ENCODE measurements around the gene TMEM88. TPM values are rescaled to one million over a fixed set of nuclear protein-coding genes. Genes with fewer than 3 reads are reported as not detected.

TMEM88 gene, protein sequence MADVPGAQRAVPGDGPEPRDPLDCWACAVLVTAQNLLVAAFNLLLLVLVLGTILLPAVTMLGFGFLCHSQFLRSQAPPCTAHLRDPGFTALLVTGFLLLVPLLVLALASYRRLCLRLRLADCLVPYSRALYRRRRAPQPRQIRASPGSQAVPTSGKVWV
- 0.43 and 0.96 TPM in 2 replicates for total RNA-seq

GRCh38 chr17:7854851-7855659 is at the start of gene TMEM88:
TSS of gene TMEM88 (plus strand) at chr17:7855066. CDS start at chr17:7855075, 9 bp downstream.

DNA sequence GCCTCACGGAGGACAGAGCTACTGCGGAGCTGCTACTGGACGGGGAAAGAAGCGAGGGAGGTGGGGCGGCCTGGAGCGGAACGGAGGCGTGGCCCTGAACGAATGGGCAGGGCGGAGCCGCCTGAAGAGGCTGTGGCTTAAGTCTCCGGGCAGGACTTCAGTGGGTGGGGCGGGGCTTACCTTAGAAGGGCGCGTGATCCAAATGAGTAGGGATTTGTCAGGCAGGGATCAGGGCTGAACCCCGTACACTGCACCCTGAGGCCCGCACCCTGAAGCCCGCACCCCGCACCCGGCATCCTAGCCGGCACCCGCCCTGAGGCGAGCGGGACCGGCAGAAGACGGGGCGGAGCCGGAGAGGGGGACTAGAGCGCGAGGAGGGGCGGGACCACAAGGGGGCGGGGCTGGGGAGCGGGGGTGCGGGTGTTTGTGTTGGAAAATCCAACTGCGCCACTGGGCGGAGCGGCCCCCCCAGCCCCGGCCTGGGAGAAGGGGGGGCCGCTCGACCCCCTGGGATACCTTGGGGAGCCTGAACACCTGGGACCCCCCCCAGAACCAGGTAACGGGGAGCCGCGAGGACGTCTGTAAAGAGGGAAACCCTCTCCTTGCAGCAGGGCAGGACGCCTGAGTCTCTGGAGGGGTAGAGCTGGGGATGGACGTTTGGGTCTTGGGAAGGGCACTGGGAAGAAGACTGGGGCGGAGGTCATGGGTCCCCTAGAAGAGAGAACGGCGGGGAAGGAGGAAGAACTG is 20.9 kb upstream of the TMEM88 start, which contains the start of gene KDM6B:
Gene KDM6B (plus strand): TSS at position 423 of the 747 bp plus-strand sequence. CDS start 11,338 bp downstream, outside the sequence.

DNA sequence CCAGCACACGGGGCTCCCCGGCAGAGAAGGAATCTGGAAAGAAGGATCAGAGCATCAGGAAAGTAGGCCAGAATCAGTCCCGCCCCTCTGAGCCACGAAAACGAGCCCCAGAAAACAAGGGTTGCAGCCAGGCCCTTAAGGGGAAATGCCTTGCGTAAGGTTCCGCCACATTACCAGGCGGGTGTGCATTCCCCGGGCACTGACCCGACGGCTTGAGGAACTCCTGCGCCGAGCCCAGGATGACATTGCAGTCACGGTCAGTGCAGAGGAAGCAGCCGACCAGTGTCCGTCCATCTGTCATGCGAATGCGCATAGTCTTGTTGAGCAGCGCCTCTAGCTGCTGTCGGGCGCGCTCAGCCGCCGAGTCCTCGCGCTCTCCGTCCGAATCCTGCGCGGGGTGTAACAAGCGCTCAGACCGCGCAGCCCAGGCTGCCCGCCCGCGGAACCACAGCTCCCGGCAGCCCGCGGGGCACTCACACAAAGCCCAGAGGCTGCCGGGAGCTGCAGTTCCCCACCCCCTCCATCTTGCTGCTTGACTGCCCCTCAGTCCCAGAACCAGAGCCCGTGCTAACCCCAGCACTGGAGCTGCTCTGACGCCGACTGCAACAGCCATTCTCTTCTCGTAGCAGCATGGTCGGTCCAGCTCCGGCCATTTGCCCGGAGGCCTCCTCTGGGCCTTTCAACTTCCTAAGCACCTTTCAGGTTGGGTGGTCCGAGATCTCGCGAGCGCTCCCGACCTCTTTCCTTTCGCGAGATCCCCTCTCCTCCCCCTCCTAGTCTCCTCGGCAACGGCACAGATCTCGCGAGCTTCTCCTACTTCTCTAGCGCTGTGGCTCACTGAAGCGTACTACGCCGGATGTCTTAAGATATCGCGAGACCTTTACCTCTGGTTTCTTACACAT is 2.2 kb downstream of the TMEM88 start, which contains the start of gene NAA38:
Gene NAA38 (minus strand): TSS at position 749 of the 902 bp plus-strand sequence. CDS start 96 bp downstream, at position 653.

DNA sequence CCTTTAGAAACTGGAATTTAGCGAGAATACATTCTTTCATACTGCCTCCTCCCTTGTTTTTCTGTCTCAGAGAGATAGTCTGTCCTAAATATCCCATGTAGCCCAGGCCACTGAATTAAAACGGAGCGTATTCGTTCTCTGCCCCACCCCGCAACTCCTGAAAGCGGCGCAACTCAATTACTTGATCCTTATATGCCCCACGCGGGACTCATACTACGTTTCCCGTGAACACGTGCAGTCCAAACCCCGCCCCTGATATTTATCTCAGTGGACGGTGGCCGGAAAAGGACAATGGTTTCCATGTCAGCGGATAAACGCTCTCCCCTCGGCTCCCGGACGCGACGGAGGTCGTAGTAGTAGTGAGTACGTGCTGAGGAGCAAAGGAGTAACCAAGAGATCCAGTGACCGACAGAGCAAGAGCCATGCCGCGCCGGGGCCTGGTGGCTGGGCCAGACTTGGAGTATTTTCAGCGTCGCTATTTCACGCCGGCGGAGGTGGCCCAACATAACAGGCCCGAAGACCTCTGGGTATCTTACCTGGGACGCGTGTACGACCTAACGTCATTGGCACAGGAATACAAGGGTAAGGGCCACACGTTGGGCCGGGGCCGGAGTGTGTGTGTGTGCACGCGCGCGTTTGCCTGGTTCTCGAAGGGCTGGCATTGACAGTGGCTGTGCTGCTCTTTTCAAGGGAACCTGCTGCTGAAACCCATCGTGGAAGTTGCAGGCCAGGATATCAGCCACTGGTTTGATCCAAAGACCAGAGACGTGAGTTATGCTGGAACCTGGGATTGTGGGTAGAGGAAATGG is 3.1 kb downstream of the TMEM88 start, which contains the start of gene CYB5D1:
Gene CYB5D1 (plus strand): TSS at position 291 of the 809 bp plus-strand sequence. CDS start 132 bp downstream, at position 423.

DNA sequence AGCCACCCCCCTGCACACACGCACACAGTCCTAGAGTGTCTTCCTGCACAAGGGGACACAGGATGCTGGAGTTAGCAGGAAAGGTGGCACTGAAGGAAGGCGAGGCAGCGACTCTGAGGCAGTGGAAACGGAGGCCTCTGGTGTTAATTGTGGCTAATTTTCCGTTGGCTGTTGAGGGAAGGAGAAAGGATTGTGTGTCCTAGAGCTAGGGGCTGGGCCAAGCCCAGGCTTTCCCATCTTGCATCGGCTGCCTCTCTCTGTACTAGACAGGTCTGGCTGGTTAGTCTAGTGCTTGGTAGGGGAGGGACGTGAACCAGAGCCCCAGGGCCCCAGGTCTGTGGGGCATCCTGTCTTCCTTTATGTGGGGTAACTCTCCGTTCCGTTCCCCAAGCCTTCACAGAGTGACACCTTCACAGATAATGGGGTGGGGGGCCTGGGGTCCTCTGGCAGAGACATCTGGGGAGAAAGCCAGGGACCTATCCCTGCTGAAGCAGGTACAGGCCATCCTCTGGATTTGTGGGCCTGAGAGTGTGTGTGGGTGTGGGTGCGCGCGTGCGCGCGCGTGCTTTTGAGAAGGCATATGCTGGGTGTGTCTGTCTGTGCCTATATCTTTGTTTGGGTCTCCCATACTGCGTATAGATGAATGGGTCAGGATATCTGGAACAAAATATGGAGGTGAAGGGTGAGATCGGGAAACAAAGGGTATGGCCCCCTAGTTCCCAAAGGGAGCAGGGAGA is 33.5 kb downstream of the TMEM88 start, which contains the start of gene CHD3:
Gene CHD3 (plus strand): TSS at position 606 of the 737 bp plus-strand sequence. CDS start 212 bp downstream, outside the sequence.

Other genes starting within 250 kb of the TMEM88 start
- gene FXR2, start 240.2 kb upstream of the TMEM88 start, total RNA-seq = 42.8 and 59.8 TPM in 2 replicates
- 24.9 and 27.0 TPM in 2 replicates for gene SAT2, start 227.2 kb upstream of the TMEM88 start, total RNA-seq
- gene SHBG, start 224.9 kb upstream of the TMEM88 start, total RNA-seq = 0.43 and 0.48 TPM in 2 replicates
- gene ATP1B2, start 204.1 kb upstream of the TMEM88 start, total RNA-seq = not detected in 2 replicates
- gene TP53, start 167.6 kb upstream of the TMEM88 start, total RNA-seq = 15.8 and 23.1 TPM in 2 replicates
- 4.6 and 4.7 TPM in 2 replicates for gene WRAP53, start 166.6 kb upstream of the TMEM88 start, total RNA-seq
- gene EFNB3, start 149.9 kb upstream of the TMEM88 start, total RNA-seq = 0.48 TPM in 1 of 2 replicates, not detected in the other
- 0.21 TPM in 1 of 2 replicates, not detected in the other for gene DNAH2, start 137.3 kb upstream of the TMEM88 start, total RNA-seq
- gene KDM6B, start 20.8 kb upstream of the TMEM88 start, total RNA-seq = 3.4 and 6.3 TPM in 2 replicates
- gene NAA38, start 2.5 kb downstream of the TMEM88 start, total RNA-seq = 45.1 and 49.0 TPM in 2 replicates
- 8.5 and 9.6 TPM in 2 replicates for gene CYB5D1, start 2.9 kb downstream of the TMEM88 start, total RNA-seq
- gene CHD3, start 33.7 kb downstream of the TMEM88 start, total RNA-seq = 32.2 and 63.9 TPM in 2 replicates
- 20.5 and 22.8 TPM in 2 replicates for gene RNF227, start 61.2 kb downstream of the TMEM88 start, total RNA-seq
- gene KCNAB3, start 74.8 kb downstream of the TMEM88 start, total RNA-seq = under 0.01 TPM in 1 of 2 replicates, not detected in the other
- gene TRAPPC1, start 76.9 kb downstream of the TMEM88 start, total RNA-seq = 23.2 and 33.0 TPM in 2 replicates
- 7.0 and 14.5 TPM in 2 replicates for gene CNTROB, start 77.1 kb downstream of the TMEM88 start, total RNA-seq
- gene GUCY2D, start 147.5 kb downstream of the TMEM88 start, total RNA-seq = not detected in 2 replicates
- gene ALOX15B, start 184.0 kb downstream of the TMEM88 start, total RNA-seq = 53.3 and 97.1 TPM in 2 replicates
- gene ALOX12B, start 232.7 kb downstream of the TMEM88 start, total RNA-seq = 1.2 TPM in 1 of 2 replicates, not detected in the other

Measured in tracheal epithelial cell (primary cell).